NCI-H748 (cell line): ENCODE data around the gene VPS13D.
"Not testable (repeated sequence)": the region's sequence is repeated elsewhere in the genome, so short reads cannot be mapped to it uniquely, and the experiment has no call there.

Experiments used
- DNase-seq: peaks from one replicate; lab custom pipeline; 2025; ENCODE audit not compliant: unreplicated experiment; lab: John Stamatoyannopoulos, UW

Gene VPS13D

DNA sequence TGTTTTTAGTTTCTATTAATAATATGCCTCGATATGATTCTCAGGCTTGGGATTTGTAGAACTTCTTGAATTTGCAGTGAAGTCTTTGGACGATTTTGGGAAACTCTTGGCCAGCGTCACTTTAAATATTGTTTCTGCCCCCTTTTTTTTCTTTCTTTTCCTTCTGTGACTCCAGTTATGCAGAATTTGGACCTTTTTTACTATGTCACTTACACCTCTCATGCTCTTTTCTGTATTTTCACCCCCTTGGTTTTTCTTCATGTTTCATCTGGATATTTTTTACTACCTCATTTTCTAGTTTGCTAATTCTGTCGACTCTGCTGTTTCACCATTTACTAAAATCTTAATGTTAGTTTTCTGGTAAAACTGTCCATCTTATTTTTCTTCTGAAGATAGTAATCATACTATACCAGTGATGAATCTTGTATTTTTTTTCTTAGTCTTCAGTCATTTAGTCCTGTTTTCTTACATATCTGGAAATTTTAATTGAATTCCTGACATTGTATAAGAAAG is 214.6 kb downstream of the VPS13D start:
- no peak for DNase-seq

DNA sequence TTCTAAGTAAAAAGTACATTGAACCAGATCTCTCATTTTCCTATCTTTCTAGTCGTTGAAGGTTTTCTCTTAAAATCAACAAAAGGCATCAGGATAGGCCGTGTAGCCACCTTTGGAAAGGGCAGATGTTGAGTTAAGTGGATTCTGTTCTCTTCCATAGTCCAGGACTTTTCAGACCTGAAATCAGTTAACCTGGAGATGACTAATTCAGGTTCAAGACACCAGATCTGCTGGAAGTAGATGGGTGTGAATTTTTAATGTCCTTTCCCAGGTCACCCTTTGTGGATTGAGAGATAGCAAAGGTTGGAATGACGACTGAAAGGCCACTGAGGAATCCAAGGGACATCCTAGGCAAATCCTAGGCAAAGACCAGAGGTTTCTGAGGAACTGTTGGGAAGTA is 215.4 kb downstream of the VPS13D start:
- DNase-seq = no peak

DNA sequence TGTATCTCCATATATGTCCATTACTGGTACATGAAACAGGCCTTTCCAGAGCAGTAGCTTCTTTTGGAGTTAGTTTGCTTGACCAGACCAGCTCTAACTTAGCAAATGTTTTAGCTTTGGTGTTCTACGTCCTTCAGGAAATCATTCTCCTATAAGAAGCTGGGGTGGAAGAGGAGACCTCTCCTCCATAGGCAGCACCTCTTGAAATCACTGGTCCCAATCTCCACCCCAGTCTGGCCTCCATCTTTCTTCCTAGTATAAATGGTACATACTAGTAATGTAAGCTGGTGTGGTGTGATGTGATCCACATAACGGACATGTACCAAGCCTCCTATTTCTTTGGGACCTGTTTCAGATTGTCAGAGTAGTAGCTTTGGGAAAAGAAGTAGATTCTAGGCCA is 216.8 kb downstream of the VPS13D start:
- no peak for DNase-seq

DNA sequence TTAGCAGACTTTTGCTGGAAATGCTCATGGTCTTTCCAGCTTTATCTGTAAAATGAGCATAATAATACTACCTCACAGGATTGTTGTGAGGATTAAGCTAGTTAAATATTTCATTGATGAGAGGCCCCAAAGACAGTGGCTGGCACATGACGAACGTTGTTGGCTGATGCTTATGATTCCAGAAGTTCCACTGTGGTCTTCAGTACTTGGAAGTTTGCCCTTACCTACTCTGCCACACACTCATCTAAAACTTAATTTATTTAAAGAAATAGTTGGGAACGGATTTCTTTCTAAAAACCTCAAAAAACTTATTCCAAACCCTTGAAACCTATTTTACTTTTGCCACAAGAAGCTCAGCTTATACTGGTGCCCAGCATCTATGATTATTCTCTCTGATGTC is 217.5 kb downstream of the VPS13D start:
- no peak for DNase-seq

DNA sequence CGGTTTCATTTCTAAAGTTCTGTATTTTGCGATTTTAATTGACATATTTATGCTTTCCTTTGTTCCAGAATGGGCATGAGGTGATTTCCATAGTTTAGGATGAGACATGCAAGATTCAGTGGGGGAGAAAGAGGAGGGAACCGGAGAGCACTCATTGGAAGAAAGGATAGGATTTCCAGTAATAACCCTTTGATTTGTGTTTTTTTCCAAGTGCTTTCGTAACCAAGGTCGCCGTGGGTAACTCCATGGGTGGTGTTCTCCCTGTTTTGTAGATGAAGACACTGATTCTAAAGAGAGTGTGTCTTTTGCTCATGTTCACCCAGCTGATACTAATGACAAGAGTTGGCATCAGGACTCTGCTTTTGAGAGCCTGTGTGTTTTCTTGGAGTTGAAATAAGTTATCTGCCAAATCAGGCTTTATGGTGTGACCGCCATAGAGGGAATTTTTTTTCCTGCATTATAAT is 218.1 kb downstream of the VPS13D start:
- no peak for DNase-seq

DNA sequence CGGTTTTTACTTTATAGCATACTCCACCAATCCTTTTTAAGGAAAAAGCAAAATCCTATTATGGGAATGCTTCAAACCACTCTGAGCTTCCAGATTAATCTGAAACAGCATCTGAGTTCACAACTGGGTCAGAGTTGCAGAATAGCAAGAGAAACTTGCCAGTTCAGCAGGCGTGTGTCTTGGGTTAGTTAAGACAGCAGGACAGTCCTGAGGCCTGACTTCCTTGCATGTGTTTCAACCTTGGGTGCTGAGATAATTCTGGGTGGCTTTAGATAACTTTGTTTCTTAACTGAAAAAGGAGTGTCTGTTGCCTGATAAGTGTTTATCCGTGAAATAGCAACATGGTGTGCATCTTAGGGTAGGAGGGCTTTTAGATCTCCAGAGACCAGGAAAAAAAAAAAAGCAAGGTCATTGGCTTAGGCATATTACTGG is 218.9 kb downstream of the VPS13D start:
- no peak for DNase-seq

DNA sequence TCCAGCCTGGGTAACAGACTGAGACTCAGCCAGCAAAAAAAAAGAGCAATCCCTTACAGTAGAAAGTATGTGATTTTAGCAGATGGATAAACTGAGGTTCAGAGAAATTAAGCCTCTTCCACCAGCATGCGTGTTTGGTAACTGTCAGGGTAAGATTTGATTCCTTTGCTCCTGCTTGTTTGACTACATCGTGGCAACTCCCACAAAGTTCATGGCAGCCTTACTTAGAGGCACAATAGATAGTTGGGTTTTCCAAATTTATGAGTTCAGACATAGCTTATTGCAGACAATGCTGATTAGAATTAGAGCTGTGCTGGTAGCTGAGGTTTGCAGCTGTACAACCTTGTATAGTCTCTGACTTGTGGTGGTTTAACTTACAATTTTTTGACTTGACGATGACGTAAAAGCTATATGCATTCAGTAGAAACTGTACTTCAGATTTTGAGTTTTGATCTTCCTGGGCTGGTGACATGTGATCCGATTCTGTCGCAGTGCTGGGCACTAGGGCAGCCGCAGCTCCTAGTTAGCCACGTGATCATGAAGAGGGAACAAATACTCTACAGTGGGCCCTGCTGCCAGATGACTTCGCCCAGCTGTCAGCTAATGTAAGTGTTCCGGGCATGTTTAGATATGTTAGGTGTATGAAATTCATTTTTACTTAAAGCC is 220.4 kb downstream of the VPS13D start:
- no peak for DNase-seq

DNA sequence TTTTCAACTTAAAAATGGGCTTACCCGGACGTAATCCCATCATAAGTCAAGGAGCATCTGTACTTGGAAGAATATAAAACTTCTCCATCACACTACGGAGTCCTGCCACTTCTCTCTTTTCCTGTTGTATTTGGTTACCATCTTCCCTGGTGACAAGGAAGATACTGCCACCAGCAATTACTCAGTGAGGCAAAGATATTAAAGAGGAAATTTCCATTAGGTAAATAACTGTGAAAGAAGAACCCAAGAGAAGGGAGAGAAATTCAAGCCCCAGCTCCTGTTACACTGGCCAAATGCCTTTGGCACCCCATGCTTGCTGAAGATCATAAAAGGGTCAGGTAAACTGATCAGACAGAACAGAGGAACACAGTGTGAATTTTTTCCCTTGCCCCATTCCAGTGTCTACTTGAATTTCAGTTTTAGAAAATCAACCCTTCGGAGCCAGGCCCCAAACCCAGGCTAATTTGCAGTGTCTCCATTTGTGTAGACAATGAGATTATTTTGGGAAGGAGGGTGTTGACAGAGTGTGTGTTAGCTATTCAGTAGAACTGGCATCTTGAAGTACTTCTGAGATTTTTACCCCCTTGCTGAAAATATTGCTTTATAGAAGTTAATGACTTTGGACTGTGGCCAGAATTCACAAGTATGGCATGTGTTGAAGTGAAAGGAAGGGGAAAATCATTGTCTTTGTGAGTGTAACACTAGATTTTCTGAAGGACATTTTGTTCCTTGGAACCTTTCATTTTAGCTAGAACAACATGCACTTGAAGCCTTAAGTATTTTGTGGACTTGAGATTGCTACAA is 221.1 kb downstream of the VPS13D start:
- no peak for DNase-seq

DNA sequence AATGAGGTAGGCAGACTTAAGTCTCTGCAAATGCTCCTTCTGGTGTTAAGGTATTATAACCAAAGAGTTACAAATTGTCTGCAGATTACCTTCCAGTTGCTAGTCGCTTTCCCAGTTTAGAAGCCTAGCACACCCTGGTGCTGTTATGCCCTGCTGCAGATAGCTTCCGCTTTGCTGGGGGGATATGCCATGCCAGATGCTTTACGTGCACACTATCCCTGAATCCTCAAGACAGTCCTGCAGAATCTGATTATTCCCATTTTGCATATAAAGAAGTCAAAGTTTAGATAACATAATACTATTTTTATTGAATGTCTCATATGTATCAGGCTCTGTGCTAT is 221.7 kb downstream of the VPS13D start:
- DNase-seq = no peak

DNA sequence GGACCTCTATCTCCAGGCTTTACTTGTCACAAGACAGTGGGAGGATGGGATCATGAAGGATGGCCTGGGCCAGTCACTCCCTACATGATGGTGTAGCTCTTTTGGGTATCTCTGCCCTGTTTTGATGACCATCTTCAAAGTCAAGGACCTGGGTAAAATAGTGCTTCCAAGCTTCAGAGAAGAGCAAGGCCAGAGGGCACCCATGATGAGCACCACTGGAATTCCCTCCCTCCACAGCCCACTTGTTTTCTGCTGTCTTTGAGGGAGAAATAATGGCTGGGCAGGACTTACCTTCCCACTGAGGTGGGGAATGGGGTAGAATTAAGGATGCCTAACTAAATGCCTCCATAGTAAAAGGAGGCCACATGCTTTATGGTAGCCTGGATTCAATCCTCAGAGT is 222.4 kb downstream of the VPS13D start:
- DNase-seq = no peak

DNA sequence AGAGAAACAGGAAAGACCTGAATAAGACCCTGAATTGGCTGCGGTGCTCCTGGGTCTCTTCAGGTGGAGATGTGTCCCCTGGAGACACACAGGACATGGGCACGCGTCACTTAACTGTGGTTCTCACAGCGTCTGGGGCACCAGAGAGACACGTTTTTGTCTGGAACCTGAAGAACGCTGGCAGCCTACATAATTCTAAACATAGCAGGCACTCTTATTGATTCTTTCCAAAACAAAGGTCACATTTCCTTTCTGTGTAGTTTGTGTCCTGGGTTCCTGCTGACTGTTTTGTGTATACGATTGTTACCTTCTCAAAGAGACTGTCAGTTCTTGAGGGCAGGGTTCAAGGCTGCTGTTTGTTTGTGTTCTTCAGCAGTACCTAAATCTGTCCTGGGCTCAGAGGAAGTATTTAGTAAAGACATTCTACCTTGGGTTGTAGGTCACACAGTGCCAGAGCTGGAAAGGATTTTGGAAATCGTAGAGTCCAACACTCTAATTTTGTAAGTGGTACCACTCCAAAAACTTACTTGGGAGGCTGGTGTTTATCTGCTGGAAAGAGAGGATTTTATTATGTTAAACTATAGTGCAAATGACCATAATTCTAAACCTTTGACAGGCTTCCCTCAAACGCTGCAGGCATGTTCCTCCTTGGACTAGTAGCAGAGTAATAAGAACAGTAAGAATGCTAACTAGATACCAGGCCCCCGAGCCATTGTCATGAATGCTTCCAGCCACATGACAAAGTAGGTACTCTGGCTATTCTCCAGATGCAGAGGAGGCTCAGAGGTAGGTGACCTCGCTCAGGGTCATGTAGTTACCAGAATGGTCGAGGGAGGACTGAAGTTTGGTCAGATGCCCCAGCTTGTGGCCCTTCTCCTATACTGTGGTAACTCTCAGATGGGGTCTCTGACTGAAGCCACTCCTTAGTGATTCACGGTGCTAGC is 223.8 kb downstream of the VPS13D start:
- no peak for DNase-seq

DNA sequence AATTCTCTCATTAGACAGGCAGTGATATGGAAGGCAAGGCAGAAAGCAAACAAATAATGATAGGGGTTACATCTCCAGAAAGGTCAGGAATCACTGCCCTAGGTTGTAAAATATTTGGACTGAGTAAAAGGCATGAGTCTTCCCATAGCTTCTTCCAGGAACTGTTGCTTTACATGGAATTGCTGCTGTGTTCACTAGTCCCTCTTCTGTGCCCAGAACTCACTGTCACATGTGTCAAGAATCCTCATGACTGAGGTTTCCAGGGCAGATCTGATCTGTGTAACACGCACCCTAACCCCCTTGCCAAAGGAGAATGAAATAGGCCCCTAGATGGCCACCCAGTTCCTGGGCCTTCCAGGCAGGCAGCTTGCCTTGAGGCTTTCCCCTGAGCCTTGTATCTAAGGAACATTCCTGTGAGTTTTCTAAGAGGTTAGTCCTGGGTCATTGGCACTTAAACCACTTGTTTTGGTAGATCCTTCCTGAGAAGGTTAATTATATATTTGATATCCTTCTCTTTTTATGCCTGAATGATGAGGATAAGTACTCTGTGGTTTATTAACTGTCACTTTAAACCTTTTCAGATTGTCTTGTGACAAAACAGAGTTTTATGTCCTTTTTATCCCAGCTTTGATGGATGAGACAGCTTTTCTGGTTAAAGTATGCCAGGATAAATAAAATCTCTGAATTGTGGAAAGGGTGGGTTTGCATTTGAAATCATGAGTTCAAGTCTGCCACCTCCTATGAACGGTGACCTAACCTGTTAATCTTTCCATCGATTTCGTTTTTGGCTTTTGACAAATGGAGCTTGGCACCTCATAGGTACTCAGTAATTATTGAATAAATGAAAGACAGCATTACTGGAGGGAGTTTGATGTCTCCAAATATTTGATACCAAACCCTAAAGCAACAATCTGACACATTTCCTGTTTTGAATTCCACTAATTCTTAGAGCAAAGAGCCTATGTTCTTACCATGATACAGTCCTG is 224.9 kb downstream of the VPS13D start:
- peak; percentile 9 for DNase-seq

DNA sequence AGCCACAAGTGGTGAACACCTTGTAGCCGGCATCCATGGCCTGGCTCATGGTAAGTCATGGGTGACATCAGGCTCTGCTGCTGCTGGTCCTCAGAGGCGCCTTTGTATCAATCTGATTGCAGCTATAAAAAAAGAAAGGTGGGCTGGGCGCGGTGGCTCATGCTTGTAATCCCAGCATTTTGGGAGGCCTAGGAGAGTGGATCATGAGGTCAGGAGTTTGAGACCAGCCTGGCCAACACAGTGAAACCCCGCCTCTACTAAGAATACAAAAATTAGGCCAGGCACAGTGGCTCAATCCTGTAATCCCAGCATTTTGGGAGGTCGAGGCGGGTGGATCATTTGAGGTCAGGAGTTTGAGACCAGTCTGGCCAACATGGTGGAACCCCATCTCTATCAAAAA is 226.3 kb downstream of the VPS13D start:
- not testable (repeated sequence) for DNase-seq

DNA sequence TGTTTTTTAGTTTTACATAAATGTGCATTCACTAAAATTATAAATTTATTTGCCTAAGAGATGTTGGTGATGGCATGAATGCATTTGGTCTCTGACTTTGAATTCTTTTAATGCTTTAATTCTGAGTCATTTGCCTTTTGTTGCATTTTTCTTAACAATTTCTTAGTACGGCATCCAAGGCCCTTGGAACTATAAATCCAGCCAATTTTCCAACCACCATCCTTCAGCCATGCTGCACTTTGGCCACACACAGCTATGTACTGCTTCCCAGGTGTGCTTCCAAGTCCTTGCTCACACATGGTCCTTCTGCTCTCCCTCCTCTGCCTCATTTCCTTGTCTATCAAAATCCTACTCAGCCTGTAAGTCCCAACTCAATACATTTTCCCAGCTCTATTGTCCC is 227.1 kb downstream of the VPS13D start:
- no peak for DNase-seq

DNA sequence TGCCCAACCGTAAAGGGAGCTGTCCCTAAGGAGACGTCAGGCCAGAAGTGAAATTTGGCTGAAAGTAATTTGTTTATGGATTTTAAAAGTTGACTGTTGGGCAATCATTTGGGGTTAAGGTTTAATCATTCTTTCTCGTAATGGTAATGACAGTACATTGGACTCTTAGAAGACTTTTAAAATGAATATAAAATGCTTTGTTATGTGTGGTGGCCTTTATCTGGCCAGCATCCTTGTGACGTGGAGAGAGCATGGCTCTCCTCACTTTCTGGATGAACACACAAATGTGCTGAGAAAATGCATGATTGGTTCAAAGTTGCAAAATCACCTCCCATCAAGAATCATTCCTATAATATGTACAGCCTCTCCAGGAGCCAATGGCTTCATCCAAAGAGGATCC is 227.9 kb downstream of the VPS13D start:
- no peak for DNase-seq

DNA sequence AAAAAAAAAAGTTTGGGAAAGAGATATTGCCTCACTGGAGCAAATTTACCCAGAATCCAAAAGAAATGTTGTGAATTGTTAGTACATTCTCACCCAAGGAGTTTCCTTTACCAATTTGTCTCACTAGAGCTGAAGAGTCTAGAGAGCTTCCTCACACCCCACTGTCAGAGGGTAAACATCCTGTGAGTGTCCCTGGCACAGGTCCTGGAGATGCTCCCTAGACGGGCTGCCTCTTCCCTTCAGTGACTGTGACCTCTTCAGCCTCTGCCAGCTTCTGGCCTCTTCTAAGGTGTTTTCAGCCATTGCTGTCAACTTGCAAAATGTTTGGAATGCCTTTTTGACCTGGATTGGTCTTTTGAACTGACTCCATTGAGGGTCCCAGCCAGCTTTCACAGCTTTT is 228.7 kb downstream of the VPS13D start:
- no peak for DNase-seq

DNA sequence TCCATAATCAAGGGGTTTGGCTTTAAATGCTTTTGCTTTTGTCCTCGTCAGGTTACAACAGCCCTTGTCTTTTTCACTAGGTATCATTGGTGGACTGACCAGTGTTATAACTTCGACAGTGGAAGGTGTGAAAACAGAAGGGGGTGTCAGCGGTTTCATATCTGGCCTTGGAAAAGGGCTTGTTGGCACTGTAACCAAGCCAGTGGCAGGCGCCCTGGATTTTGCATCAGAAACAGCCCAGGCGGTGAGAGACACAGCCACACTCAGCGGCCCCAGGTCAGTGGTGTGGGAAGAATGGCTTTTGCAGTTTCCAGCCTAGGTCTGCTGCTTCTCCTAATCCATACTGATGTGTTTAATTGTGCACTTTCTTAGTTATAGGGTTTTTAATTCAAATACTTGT is 230.3 kb downstream of the VPS13D start:
- no peak for DNase-seq

DNA sequence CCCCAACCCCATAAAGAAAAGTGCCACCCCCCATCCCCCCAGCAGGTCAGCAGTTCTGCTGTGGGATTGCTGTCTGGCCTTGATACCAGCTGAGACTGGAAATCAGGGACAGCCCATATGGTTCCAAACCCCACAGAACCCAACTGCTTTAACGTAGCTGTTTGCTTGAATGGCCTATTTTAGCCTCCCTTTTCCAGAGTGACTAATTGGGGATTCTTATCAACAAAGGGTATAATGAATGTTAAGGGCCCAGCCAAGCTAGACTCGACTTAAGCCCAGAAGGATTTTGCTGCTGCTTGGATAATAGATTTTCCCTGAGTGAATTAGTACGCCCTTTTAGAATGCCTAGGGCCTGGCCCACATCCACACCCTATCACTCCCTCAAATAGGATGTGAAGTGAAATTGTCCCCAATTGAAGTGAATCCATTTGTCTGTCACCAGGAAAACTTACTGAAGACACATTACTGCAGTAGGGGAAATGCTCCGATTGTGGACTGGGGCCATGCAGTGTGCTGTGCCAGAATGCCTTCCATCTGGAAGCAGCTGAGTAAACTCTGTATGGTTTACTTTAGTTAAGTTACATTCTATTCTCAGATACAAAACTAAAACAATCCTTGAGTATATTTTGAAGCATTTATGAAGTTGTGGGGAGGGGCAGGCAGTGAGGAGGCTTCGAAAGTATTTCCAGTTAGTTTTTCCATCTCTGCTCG is 231.2 kb downstream of the VPS13D start:
- no peak for DNase-seq

DNA sequence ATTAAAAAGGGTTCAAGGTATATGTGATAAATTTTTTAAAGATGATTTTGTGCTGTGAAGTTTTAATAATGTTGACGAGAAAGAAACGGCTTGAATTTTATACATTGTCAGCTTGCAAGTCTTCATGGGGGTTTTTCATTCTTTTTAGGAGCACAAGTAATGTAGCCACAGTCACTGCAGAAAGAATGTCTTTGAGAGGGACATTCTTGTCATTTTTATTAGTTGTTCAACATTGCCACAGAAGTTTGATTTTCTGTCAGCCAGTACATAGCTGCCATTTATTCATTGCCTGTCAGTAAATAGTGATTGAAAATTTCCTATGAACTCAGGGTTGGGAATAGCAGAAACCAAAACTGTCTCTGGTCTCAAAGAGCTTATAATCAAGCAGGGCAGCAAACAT is 231.9 kb downstream of the VPS13D start:
- no peak for DNase-seq

DNA sequence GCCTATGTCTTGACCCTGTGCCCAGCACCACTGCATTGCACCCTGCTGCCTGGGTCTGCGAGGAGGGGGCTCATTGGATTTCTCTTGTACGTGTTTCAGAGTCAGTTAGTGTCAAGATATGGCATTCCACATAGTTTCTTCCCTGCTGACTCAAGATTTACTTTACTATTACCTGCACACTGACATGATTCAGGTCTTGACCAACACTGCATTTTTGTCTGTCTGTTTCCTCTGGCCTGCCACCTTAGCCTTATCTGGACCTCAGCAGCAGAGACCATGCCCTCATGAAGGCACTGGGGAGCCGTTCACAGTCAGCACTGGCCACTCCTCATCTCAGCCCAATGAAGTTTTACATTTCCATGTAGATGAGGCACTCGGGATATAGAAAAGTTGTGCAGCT is 232.8 kb downstream of the VPS13D start:
- DNase-seq = no peak
